Measurements from ENCODE around the gene P2RX3.

The P2RX3 gene

GRCh38 chr11:57376095-57377090 is 38.2 kb downstream of the P2RX3 start:
- DNase-seq = no peak

- no peak for DNase-seq
Measured at GRCh38 chr11:57377107-57377506, 39.0 kb downstream of the P2RX3 start.

DNA sequence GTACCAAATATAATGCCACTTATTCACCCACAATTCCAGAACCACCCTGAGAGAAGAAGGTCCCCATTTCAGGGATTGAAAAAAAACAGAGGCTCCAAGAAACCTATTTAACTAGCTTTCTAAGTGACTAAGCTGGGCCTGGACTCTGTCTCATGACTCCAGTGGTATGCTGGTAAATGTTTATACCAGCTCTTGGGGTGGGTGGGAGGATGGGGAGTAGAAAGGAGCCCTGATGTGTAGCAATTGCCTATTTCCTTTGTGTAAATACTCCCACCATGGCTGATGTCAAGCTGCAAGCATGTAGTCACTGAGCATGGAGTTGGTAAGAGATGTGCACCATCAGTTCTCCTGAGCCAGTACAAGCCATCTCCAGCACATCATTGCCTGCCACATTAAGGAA is 40.0 kb downstream of the P2RX3 start:
- DNase-seq = no peak

DNA sequence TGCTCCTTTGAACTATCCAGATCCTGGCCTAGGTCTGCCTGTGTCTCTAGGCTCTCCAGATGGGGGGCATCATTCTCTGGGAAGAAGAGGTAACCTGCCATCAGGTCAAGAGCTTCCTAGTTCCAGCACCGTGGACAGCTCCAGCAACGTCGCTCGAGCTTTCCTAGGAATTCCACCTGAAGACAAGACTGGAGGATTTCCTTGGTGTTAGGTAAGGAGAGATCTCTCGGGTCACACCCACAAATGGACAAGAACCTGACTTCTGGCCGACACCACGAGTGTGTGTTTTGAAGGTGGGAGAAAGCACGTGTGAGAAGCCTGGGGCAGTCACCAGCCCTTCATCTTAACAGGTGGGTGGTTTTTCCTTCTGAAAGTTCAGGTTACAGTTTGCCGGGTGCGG is 41.6 kb downstream of the P2RX3 start:
- no peak for DNase-seq

DNA sequence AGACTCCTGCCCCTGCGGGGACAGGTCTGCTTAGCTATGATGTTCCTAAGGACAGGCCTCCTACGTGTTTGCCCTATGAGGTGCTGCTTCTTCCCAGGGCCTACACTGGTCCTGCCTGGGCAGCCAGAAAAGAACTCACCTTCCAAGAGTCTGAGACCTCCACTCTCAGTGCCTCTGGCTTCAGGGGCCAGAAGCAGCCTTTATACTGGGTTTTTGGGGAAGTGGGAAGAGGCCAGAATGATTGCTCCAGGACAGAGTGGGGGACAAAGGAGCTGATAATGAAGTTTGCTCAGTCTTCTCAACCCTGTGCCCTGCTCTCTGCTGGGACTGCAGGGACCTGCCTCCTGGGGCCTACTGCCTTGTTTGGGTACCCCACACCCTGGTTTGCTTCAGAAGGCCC is 42.8 kb downstream of the P2RX3 start, which contains the start of gene PRG3:
Gene PRG3, minus strand, starts transcription at position 176 of the 400 bp plus-strand sequence. CDS start 442 bp downstream, outside the sequence.
- DNase-seq = no peak

DNA sequence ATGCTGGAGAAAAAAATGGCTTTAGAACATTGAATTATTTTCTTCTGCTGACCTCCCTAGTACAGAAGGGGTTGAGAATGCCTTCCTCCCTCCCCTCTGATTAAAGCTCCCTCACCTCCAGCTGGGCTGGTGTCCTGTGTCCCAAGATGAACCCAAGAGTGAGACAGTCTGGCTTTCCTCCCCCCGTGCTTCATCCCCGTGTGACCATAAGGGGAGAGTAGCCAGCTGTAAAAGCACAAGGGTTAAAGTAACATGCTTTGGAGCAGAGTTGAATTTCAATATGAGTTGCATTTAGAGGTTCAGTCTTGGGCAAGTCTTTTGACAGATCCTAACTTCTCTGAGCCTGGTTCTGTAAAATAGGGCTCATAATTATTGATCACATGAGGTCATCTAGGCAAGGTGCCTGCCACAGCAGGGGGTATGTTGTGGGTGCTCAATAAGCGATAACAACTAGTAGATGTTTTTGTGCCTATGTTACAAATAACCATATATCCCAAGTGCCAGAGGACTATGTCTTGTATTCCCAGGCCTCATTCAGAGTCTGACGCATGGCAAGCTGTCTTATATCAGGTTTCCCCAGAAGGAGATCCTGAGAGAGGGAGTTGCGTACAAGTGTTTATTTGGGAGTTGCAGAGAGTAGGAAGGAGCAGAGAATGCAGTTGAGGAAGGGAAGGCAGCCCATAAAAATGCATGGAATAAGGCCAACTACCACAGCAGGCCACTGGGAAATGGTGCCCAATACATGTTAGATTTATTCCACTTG is 48.2 kb downstream of the P2RX3 start:
- DNase-seq = no peak

GRCh38 chr11:57387289-57388030 is 49.3 kb downstream of the P2RX3 start:
- no peak for DNase-seq

- DNase-seq = no peak
Measured at GRCh38 chr11:57390535-57390934, 52.4 kb downstream of the P2RX3 start, which contains the start of gene PRG2. Gene PRG2 (minus strand): TSS chr11:57390650. CDS start chr11:57389944, 706 bp downstream.

- no peak for DNase-seq
Measured at GRCh38 chr11:57391111-57391510, 53.0 kb downstream of the P2RX3 start.

GRCh38 chr11:57391539-57391938 is 53.4 kb downstream of the P2RX3 start:
- DNase-seq = no peak

- DNase-seq = no peak
Measured at GRCh38 chr11:57392066-57392762, 54.1 kb downstream of the P2RX3 start.

- DNase-seq = no peak
Measured at GRCh38 chr11:57392763-57393105, 54.6 kb downstream of the P2RX3 start.

- no peak for DNase-seq
Measured at GRCh38 chr11:57394203-57394965, 56.2 kb downstream of the P2RX3 start.

GRCh38 chr11:57395905-57396623 is 57.9 kb downstream of the P2RX3 start:
- DNase-seq = no peak

DNA sequence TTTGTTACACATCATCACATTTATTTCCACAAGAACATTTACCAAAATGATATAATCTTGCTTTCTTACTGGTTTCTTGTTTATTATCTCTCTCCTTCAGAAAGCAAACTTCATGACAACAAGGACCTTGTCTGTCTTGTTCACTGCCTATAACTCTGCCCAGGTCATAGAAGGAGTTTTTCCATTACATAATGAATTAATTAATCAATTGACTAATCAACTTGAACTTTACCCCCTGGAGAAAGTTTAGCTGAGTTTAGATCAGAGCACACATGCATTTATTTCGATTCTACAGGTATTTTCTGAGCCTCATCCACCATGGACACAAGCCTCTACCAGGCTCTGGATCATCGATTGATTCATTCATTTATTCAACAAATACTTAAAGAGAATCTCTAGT is 58.6 kb downstream of the P2RX3 start:
- no peak for DNase-seq

GRCh38 chr11:57397394-57397990 is 59.3 kb downstream of the P2RX3 start:
- no peak for DNase-seq

DNA sequence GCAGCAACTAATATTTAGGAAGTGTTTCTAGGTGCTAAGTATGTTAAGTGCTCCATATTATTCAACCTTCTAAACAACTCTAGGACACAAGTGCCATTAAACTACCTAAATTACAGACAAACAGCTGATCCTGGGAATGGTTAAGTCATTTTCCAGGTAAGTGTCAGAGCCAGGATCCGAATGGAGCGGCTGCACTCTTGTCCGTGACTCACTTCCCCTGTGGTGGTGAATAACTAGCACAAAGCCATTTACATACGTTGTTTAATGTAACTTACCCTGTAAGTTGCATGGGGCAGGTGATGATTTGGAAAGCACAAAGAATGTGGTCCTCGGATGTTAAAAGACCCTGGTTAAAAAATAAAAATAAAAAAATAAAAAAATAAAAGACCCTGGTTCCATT is 61.1 kb downstream of the P2RX3 start:
- no peak for DNase-seq

DNA sequence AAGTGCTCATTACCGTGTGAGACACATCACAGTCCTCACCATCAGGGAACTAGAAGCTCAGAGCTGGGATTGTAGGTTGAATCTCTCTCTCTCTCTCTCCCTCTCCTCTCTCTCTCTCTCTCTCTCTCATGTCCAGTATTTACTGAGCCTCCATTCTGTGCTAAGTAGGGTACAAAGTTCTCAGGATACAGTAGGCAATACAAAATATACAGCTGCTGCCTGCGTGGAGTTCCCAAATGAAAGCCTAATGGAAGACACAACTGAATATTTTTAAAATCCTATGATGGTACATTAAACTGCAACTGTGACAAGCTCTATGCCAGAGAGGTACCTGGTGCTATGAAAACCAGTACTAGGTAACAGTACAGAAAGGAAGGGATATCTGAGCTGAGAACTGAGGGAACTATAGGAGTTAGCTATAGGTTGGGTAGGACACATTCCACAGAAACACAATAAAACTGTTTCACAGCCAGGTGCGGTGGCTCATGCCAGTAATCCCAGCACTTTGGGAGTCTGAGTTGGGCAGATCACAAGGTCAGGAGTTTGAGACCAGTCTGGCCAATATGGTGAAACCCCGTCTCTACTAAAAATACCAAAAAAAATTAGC is 61.9 kb downstream of the P2RX3 start:
- no peak for DNase-seq

- DNase-seq = no peak
Measured at GRCh38 chr11:57402188-57403002, 64.2 kb downstream of the P2RX3 start.

Data from activated gamma-delta T cell treated with Interleukin-2 at 50 U/mL for 16 hours (primary cell).